ENCODE results near the gene MIGA2.
"Not testable (repeated sequence)": the region's sequence is repeated elsewhere in the genome, so short reads cannot be mapped to it uniquely, and the experiment has no call there.

The MIGA2 gene

DNA sequence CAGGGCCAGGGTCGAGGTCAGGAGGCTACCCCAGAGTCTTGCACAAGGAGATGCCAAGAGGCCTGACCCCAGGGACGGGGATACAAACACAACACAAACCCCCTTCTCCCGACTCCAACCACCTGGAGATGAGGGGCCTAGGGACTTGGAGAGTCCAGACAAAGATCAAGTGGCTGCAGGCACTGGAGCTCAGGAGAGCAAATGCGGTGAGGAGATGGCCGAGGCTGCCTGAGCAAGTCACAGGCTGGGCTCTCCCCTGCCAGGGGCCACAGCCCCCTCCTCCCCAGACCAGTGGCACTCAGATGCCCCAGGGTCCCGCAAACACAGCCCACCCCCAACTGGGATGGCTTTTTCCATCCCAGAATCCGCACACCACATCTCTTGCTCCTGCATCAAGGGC lies 24.1 kb upstream of the MIGA2 start:
- DNase-seq, result no peak

DNA sequence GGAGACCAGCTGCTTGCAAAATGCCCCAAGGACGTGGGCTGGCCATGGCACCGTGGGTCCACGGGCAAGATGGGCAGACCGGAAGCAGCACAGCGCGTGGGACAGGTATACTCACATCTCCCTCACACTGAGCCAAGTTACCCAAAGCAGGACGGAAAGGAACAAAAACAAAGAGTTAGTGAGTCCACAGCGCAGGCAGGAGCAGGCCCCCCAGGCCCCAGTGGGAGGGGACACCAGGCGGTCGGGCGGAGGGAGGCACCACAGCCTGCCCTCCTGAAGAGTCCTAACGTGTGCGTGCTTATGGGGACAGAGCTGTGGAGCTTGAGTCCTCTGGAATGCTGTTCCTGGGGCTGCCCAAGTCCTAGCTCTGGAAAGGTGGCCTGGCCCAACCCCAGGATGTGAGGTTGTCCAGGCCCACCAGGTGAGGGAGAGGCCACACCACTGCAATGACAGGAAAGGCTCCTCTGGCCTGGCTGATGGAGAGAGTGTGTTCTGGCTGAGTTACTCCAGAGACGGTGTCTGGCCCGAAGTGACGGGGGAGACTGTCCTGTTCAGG lies 23.5 kb upstream of the MIGA2 start:
- DNase-seq, result no peak

DNA sequence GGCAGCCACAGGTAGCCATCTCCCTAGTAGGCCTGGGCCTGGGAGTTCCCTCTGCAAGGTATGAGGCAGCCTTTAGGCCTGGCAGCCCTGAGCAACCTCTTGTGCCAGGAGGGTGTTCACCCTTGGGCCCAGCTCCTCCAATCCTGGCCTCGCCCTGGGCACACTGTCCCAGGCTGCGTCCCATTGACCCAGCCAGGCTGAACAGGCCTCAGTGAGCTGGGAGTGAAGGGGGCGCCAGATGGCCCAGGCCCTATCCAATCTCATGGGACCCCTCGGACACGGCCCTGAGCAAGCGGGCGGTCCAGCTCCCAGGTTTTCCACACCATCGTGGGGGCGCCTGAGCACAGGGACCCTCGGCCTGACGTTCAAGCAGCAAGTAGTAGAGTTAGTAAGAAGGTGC lies 22.8 kb upstream of the MIGA2 start:
- no peak for DNase-seq

DNA sequence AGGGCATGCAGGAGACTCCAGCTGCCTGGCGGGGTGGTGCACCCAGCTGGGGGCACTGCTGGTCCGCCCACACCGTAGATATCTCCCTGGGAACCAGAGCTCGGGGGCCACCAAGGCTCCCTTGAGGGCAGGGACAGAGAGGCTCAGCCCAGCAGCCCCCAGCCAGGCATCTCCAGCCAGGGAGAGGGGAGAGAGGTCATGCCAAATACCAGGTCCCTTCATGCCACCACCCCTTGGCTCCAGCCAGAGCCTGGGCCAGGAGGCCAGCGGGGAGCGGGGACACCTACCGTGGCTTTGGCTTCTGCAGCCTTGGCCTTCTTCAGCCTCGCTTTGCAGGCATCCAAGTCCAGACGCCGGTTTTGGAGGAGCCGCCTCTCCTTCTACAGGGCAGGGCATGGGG lies 22.3 kb upstream of the MIGA2 start:
- no peak for DNase-seq

DNA sequence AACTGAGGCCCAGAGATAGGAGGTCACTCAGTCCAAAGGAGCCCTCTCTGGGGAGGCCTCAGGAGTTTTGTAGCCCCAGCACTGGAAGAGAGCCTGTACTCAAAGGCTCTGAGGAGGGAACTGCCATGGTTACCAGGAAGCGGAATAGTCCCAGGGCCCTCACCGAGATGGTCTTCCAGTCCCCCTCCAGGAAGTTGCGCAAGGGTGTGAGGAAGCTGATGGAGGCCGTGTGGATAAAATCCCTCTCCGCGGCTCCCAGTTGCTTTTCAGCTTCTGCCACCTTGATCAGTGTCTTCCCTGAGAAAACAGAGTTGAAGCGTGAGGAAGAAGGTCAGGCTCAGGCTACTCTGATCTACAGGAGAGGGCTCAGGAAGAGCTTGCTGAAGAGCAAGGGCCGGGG lies 21.8 kb upstream of the MIGA2 start:
- no peak for DNase-seq

DNA sequence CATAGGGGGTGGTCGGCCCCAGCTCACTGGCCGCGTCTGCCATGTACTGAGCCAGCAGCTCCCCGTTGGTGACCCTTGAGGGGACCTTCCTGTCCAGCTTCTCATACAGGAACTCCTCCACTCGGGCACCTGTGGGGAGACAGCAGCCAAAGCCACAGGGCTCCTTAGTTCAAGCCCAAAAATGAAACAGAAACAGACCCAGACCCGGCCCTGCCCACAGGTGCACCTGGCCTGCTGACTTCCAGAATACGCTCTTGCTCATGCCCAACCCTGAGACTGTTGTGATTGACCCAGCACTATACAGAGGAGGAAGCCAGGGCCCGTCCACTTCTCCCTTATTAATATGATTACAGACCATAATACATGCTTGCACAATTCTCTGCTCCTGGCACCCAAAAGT lies 15.3 kb upstream of the MIGA2 start:
- no peak for DNase-seq

DNA sequence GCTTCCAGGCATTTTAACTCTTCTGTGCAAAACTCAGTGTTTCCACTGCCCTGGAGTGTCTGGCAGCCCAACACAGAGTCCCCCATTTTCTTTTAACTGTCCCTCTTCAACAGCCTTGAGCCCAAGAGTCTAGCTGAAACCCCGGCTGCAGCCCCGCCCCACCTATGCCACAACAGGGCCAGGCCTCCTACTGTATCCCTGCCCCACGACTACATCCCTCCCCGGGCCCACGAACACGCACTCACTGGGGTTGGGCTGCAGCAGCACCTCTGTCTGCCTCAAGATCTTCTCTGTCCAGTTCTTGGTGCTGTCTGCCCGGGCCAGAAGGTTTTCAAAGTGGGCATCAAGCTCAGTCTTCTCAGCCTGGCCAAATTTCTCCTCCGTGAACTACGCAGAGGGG lies 14.4 kb upstream of the MIGA2 start:
- DNase-seq, result no peak

DNA sequence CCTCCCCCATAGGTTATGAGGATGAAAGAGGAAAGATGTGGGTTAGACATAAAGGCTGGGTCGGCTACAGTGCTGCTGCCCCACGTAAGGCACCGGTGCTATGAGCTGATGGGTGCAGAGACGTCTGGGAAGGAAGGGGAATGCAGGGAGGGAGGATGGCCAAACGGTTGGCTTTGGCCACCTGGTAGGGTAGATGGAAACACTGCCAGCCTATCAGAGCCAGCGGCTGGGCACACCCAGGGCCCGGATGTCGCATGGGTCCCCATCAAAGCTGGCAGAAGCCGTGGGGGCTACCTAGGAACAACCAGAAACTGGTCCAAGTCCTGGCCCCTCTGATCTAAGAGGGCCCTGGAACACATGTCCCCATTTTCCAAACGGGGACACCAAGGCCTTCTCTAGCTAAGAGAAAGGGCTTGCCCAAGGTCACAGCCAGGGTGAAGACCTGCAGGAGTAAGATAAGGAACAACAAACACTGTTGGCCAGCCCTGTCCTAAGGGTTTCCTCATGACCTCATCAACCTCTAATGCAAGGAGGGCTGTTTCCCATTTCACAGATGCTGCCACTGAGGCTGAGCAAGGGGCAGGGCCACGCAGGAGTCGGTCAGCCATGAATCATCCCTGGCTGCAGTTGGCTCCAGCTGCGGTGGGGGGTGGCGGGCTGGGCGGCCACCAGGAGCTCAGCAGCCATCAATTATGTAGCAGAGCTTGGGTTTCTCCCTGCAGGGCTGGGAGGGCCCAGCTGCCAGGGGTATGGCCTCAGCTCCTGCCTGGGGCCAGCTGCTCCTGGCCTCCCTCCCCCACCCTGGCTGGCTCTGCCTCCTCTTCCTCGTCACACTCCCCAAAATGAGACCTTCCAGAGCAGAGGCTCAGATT lies 13.2 kb upstream of the MIGA2 start:
- no peak for DNase-seq

DNA sequence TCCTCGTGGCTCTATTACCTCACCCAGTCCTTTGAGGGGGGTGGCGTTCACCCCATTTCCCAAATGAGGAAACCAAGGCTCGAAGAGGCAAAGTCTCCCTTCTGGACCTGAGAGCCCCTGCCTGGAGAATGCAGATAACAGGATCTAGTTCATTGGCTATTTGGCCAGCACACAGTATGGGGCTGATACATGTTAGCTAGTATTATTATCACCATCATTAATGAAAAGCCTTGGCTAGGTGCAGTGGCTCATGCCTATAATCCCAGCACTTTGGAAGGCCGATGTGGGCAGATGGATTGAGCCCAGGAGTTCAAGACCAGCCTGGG lies 12.6 kb upstream of the MIGA2 start:
- no peak for DNase-seq

DNA sequence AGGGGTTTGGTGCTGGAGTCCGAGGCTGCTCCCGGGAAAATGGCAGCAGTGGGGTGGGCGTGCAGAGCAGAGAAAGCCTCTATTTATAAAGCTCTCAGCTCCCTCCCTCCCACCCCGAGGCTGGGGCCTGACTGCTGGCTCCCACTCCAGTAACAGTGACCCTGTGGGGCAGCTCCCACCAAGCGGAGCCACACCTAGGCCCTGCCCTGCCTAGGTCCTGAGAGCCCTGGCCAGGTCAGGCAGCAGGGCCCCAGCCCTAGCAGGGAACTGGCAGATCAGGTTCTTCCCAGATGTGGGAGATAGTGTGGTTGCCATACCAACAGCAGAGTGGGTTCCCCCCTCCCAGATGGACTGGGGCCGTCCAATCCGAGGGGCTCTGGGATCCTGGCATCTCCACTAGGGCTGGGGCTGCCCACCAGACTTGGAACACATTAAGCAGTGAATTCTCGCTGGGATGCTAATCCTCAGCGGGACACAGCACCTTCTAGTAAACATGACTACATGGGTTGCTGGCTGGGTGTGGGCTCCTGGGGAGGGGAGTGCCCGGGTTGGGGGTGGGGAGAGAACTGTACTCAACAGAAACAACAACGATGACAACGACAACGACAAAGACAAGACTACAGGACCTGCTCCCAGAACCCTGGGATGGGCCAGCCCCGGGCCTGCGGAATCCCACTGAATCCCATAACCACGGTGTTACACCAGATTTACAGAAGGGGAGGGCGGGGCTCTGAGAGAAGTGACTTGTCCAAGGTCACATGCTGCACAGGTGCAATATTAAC lies 9.8 kb upstream of the MIGA2 start:
- no peak for DNase-seq

DNA sequence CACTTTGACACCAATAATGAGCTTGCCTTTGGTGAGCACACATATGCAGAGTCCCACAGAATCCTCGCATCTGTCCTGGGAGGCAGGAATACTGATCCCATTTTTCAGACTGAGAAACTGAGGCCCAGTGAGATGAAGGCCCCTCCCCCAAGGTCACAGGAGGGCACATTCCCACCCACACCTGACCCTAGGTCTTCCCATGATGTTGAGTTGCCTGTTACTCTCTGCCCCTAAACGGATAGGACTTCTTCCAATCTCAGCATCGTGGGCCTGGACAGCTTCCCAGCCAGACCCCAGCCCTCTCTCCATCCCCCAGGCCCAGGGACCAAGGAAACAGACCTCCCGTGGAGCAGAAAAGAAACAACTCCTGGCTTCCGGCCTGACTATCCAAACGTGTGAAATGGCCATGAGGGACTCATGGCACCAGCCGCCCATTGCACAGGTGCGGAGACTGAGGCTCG lies 9.2 kb upstream of the MIGA2 start:
- DNase-seq, result no peak

DNA sequence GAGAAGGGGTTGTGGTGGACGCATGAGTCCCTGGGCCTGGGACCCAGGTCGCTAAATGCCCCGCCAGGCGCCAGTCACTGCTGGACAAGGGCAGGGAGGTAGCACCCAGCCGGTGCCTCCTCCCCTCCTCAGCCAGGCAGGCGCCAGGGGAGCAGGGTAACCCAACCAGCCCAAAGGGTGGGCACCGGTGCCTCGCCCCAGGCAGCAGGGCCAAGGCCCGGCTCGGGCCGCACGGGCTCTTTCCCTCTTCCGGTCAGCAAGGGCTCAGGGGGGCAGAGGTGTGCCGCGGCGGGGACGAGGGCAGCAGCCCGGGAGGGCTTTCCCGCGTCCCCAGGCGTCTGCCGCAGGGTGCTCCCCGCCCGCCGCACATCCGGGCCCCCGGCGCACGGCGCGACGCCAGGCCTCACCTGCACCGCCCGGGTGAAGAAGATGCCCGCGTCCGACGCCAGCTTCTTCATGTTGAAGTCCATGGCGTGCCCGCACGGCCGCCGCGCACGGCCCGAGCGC lies 8.7 kb upstream of the MIGA2 start:
- peak; percentile 76 for DNase-seq

DNA sequence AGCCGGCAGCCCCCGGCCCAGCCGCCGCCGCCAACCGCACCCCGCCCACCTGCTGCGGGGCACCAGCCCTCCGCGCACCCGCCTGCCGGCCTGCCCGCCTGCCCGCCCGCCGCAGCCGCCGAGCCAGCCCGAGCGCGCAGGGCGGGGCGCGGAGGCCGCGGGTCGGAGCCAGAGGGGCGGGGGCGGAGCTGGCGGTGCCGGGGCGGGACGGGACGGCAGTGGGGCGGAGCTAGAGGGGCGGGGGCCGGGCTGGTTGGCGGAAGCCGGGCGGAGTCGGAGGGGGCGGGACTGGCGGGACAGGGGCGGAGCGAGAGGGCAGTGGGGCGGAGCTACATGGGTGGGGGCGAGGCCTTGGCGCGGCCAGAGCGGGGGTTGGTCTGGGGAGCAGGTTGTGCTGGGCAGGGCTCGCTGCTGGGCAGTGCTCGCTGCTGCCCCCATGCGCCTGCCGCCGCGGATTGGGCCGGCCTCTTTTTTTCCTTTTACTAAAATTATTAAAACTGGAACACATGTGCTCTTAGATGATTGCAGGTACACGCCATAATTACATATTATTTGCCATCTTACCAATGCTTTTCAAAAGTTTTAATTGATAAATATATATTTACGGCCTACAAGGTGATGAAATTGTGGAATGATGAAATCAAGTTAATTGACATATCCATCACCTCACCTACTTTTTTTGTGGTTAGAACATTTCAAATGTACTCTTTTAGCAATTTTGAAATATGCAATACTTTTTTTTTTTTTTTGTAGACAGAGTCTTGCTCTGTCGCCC lies 8.0 kb upstream of the MIGA2 start, which contains the start of gene SH3GLB2:
TSS of gene SH3GLB2 (minus strand) at position 140 of the 775 bp plus-strand sequence. CDS start 177 bp downstream, outside the sequence.
- peak; percentile 87 for DNase-seq

DNA sequence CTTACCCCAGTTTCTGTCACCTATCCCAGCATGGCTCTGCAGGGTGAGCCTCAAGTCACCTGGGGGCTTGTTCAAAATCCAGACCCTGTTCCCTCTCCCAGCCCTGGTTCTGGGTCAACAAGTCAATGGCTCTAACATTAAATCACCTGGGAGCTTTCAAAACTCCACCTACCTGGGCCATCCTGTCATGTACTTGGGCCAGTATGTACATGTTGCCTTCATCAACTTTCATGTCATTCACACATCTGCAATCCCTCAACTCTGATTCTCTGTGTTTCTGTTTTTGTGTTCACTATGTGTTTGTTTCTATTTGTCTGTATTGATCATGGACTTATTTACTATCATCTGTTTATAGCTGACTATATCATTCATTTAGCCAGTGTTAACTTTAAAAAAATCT lies 6.2 kb upstream of the MIGA2 start:
- no peak for DNase-seq

DNA sequence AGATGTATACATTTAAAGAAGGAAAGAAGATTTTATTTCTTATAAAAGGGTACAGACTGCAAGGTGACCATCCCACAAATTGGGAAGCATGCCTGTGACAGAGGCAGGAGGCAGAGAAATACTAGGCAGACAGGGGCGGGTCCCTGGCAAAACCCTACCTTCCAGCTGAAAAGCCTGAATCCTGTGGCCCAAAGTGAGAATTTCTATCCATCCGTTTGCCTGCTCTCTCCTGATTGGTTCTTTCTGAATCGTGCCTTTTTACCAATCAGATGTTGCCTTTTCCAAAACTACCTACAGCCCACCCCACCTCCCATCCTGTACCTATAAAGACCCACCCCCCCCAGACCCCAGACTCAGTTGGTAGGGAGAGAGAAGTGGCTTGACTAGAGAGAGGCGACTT lies 4.9 kb upstream of the MIGA2 start:
- no peak for DNase-seq

DNA sequence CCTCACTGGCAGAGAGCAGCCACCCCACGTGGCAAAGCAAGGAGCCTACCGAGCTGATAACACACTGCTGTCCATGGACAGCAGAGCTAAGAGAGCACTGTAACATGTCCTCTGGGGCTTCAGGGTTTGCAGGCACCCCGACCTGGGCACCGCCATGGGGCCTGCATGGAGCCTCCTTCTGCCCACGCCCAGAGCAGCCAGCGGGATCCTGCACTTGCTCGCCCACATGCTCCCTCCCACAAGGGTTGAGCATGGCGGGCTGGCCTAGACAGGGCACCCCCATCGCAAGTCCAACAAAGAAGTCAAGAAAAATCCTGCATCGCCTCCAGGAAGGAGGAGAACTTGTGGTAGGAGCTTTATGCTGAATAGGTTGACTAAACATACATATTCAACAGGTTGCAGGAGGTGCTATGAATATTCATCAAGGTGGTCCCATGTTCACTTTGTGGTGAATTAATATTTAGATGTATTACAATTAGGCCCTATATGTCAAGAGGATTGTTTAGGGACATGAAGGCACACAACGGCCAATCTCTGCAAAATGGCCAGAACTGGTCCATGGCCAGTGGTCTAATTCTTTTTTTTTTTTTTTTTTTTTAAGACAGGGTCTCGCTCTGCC lies 3.8 kb upstream of the MIGA2 start:
- DNase-seq, result no peak

DNA sequence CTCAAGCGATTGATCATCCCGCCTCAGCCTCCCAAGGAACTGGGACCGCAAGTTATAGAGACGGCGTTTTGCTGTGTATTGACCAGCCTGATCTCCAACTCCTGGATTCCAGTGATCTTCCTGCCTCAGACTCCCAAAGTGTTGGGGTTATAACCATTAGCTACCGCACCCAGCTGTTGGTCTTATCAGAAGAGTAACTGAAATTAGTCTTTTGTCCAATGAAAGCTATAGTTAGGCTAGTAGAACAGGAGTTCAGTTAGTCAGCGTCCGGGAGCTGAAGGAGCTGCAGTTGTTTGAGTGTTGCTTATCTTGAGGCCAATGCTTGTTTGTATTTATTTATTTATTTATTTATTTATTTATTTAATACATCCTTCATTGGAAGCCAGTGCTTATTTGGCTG lies 3.2 kb upstream of the MIGA2 start:
- DNase-seq, result no peak

DNA sequence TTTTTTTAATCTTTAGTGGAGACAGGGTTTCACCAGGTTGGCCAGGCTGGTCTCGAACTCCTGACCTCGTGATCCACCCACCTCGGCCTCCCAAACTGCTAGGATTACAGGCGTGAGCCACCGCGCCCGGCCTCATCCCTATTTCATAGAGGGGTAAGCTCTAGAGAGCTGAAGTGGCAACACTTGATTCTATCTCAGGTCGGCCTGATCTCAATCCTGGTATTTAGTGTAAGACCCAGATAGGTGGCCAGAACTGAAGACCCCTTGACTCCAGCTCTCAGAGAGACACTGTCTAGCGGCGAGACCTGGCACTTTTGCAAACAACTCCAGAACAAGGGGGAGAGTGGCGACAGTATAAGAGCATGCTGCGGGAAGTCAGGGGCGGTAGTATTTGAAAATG lies 588 bp upstream of the MIGA2 start:
- DNase-seq, result not testable (repeated sequence)

DNA sequence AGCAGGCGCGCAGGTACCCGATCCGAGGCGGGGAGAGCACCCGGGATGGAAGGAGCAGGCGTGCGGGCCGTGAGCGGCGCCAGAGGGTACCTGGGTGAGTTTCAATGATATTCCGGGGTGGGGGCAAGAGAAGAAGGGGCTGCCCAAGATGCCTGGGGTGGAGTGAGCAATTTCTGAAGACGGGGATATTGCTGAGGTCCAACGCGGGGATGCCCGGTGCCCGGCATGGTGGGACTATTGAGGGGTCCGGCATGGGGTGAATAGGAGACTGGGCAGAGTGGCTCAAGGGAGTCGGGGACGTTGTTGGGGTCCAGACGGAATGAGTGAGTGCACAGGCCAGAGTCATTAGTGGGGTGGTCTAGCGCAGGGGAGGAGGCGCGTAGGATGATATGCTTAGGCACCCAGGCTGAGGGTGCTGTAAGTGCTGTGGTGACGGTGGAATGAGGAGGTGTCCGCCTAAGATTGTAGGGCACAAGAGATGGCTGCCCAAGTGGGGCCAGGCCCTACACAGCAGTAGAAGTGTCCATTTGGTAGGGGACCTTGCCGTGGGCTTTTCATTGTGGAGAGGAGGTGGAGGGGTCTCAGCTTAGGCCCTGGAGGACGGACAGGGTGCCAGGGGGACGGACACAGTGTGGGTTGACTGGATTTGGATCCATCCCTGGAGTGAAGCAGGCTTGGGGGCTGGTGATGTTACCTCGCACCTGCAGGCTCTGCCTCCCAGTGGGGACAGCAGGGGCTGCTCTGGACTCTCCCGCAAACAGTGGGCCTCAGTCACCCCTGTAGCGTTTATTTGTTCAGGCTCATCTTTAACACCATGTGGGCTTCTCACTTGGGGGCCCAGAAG lies 719 bp downstream of the MIGA2 start:
- DNase-seq, result no peak

DNA sequence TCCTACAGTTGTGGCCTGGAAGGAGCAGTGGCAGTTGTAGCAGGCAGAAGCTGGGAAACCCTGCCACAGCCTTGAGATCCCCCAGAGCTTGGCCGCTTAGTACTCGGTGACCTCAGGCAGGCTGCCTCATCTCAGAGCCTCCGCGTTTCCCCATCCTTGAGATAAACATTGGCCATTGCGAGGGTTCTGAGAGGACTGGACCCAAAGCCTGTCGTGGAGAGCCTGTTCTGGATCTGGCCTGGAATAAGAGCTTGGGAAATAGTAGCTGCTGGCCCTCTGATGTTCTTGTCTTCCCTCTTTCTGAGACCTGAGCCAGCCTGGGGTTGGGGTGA lies 1.3 kb downstream of the MIGA2 start:
- no peak for DNase-seq

DNA sequence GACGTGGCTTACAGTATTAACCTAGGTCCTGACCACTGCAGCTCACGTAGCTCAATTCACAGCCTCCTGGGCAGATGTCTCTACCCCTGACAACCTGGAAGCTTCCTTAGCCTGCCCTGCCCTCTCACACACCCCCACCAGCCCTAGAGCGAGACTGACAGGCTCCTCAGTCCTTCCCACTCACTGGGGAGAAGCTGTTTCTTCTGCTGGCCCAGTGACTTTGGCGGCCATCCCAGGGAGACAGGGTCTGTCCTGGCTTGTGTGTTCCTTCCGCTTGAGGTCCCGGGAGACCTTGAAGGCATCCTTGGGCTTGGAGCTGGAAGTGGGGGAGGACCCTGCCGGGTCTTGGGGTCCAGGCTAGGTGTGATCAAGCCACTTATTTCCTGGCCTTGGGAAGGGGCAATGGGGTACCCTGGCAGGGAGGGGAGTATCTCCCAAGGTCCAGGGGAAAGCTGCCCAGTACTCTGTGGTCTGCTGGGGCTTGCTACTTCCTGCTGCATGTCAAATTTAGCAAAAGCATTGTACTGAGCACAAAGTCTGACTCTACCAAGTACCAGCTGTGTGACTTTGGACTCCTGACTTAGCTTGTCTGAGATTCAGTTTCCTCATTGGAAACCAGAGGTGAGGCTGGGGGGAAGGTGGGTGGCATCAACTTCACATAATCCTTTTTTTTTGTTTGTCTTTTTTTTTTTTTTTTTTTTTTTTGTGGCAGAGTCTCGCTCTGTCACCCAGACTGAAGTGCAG lies 1.9 kb downstream of the MIGA2 start:
- no peak for DNase-seq

Data from stimulated activated naive CD4-positive, alpha-beta T cell treated with Interleukin-2 at 50 U/mL for 16 hours (primary cell).